Prostate gland (tissue), 2 donors: ENCODE data around the gene ALK.

Source experiments
- CTCF ChIP-seq, 4 experiments: fragments of 200-600 bp in 2 of 4; fragments of 450-650 bp in 2 of 4; sonication (generic) in 2 of 4; IDR thresholded peaks; 1 replicate in 3 of 4; 2 replicates in 1 of 4; pipeline ENCODE4 v1.5.1; 2016 to 2019; ENCODE audit warnings: antibody characterized with exemption in 4 of 4, mild to moderate bottlenecking in 2 of 4, moderate library complexity in 2 of 4
- POLR2A ChIP-seq: fragments of 450-650 bp; IDR thresholded peaks from one replicate; pipeline ENCODE4 v1.6.1; 2016; ENCODE audit warnings: antibody characterized with exemption, mild to moderate bottlenecking

GRCh38 chr2:29166242-29167039 lies 754.9 kb downstream of the ALK start:
- TF ChIP-seq CTCF (IDR thresholded peaks at IDR 0.05) (no peak), POLR2A (no peak)
